Caki2 (cell line): Measurements from ENCODE around the gene ELOB. TPM values are rescaled to one million over a fixed set of nuclear protein-coding genes. Genes with fewer than 3 reads are reported as not detected.

Experiments used
- DNase-seq: peaks from one replicate; pipeline ENCODE4 v3.0.0-alpha.2; 2015; ENCODE audit warnings: low read depth
- in situ Hi-C: cut with HindIII; loops from 2 replicates; pipeline ENCODE4 v1.10.0; 2016; ENCODE audit warnings: low sequenced_read_pairs, low pct_unique_long_range_greater_than_20kb, mixed read lengths
- total RNA-seq: library from RNA; depleted of rRNA; stranded (reverse); fragments of >200 nt; shearing (Covaris generic); gene quantifications from 2 replicates; pipeline ENCODE4 v1.2.3, GENCODE V29; 2014; ENCODE audit warnings: low replicate concordance

The ELOB gene
- total RNA-seq, 1 experiment from 2014 or later: 473 TPM

DNA sequence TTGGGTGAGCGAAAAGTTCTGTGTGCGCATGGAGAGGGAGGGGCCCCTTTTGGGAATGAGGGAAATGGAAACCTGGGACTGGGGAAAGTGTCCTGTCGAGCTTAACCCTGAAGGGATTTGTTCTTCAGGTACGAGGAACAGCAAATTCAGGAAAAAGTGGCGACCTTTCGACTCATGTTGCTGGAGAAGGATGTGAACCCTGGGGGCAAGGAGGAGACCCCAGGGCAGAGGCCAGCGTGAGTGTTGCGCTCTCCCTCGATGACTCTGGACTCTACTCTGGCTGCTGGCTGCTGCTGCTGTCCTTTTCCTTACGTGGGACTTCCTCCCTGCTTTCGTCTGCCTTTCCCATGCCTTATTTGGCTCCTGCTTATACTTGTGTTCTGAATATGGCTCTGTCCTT lies 19.7 kb downstream of the ELOB start:
- DNase-seq: no peak
- in situ Hi-C loops: no loop called here

DNA sequence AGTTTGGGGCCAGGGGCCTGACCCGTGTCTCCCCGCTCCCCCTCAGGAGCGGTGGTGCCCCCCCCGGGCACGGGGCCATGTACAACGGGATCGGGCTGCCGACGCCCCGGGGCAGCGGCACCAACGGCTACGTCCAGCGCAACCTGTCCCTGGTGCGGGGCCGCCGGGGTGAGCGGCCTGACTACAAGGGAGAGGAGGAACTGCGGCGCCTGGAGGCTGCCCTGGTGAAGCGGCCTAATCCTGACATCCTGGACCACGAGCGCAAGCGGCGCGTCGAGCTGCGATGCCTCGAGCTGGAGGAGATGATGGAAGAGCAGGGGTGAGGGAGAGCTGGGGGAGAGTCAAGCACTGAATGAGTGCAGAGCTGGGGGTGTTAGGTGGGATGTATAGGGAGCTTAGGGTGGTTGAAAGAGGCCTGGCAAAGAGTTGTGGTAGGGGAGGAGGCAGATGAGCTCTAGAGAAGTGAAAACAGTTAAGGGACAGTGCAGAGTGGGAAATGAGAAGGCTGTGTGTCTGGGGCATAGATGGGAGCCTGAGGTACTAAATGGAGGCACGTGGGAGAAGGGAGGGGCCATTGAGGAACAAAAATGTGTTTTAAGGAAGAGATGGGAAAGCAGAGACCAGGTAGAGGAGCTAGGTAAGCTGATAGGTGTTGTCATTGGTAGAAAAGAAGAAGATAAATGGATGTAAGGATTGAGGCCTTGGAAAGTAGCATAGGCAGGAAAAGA lies 20.6 kb downstream of the ELOB start:
- in situ Hi-C loops: no loop called here
- DNase-seq: no peak

GRCh38 chr16:2755158-2755557 lies 21.9 kb downstream of the ELOB start:
- in situ Hi-C loops: no loop called here
- no peak for DNase-seq

- in situ Hi-C loops: no loop called here
Measured at GRCh38 chr16:2753733-2754020, 23.4 kb downstream of the ELOB start.

GRCh38 chr16:2752850-2753732 lies 24.0 kb downstream of the ELOB start:
- DNase-seq: no peak
- in situ Hi-C loops: no loop called here

More at GRCh38 chr16:2753733-2754020, 23.4 kb downstream of the ELOB start:
- no peak for DNase-seq

DNA sequence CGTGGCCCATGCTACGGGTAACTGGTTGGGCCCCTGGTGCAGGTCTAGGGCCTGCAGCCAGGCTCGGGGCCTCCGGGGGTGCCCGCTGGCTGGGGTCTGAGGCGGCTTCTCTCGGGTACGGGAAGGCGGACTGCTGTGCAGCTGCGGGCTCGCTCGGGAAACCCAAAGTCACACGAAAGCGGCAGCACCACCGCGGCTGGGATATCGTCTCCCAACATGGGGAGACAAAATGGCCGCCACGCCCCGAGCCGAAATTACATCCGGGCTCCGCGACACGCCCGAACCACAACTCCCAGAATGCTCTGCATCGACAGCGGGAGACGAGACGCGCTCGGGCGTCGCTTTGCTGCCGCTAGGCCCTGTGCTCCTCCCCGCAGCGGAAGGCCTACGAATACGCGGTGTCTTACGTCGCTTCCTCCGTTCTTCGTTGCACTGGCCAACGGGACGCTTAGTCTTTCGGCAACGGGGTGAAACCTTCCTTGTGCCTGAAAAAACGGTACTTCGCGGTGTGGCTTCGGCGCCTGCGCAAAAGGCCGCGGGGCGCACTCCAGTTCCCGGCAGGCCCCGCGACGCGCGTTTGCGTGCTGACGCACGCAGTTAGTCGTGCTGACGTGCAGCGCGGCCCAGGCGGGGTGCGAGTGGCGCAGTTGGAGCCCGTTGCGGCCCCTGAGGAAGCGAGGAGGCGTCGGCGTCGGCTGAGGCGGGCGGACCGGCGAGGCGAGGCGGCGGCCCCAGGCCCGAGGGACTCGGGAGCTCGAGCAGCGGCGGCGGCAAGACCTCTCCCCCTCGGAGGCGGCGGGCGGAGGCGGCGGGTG lies 24.8 kb downstream of the ELOB start, which contains the start of gene SRRM2:
TSS of gene SRRM2 (plus strand) at position 604 of the 815 bp plus-strand sequence. CDS start 3,727 bp downstream, outside the sequence.
- peak; percentile 99 for DNase-seq
- in situ Hi-C loops: no loop called here

GRCh38 chr16:2751577-2752034 lies 25.5 kb downstream of the ELOB start:
- in situ Hi-C loops: no loop called here
- no peak for DNase-seq

- DNase-seq: no peak
- in situ Hi-C loops: no loop called here
Measured at GRCh38 chr16:2749936-2750335, 27.1 kb downstream of the ELOB start.

DNA sequence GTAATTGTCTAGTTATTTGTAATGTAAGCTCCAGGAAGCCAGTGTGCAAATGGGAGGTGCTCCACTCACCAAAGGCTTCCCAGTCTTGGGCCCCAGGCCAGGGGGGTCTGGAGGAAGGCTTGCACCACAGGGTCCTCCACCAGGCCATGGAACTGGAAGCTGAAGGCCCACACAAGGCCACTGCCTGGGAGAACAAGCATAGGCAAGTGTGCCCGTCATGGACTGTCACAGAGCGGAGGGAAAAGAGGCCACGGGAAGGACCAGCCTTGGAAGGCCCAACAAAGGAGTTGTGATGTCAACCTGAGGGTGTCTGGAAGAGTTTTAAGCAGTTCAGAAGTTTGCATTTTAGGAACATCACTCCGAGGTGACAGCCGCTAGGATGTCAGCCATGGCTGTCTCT lies 27.6 kb downstream of the ELOB start:
- no peak for DNase-seq
- in situ Hi-C loops: no loop called here

GRCh38 chr16:2748757-2749455 lies 28.2 kb downstream of the ELOB start:
- in situ Hi-C loops: no loop called here
- no peak for DNase-seq

DNA sequence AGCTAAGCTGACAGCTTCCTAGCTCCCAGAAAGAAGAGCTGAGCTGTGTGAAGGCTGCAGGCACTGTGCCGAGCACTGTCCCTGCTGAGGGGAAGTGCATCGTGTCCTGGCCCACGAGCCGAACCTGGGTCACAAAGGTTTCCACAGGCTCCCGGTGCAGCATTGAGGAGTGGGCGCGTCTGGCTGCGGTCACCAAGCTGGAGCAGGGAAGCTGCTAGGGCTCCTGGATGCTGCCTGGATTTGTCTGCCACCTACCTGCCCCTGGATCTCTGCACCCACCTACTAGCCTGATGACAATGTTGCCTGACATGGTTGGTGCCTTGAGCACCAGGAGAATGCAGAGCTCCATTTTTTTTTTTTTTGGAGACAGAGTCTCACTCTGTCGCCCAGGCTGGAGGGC lies 31.1 kb downstream of the ELOB start:
- in situ Hi-C loops: no loop called here
- DNase-seq: no peak

GRCh38 chr16:2745116-2745890 lies 31.8 kb downstream of the ELOB start:
- in situ Hi-C loops: no loop called here
- no peak for DNase-seq

DNA sequence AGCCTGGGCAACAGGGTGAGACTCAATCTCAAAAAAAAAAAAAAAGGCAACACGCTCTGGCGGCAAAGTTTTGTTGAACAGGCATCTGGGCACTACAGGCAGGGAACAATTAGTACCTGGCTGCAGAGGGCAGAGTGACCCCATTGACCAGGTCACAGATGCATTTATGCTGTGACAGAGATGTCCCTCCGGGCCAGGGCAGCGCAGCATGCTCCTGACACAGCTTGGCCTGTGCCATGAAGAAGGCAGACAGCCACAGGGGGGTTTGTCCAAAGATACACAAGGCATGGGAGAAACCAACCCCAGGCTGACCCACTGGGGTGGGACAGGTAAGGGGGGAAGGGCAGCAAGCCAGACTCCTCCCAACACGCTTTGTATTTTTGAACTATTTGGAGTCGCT lies 32.4 kb downstream of the ELOB start:
- no peak for DNase-seq

DNA sequence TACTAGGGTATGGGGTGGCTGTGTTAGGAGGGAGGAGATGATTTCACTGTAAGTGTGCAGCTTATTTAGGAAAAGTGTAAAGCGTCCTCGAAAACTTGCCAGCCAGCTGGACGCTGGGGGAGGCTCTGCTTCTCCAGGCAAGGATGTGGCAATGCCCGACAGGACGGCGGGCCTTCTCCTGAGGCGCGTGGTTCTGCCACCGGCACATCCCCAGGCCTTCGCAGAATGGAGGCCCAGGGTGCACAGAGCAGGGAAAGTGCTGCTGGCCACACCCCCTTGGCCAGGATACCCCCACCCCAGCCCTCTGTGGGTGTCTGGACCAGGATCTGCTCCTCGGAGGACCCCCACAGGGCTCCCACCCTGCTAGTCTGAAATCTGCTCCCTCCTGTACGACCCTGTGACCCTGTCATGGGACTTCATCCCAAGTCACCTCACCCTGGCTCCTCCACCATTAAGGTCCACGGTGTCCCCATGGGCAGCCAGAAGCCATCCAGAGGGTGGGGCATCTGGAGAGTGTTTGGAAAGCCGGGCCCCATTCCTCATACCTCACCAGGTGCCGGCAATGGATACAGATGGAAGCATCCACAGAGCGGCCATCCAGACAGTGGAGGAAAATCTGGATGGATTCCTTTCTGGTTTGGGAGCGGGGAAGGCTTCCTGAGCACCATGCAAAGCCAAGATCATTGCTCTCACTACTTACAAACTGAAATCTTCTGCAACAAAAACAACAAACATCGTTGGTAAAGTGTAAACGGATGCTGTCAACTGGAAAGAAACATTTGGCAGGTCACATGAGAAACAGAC lies 33.9 kb downstream of the ELOB start:
- no peak for DNase-seq

More for the DNA sequence above, 32.4 kb downstream of the ELOB start:
- in situ Hi-C loops: no loop called here

DNA sequence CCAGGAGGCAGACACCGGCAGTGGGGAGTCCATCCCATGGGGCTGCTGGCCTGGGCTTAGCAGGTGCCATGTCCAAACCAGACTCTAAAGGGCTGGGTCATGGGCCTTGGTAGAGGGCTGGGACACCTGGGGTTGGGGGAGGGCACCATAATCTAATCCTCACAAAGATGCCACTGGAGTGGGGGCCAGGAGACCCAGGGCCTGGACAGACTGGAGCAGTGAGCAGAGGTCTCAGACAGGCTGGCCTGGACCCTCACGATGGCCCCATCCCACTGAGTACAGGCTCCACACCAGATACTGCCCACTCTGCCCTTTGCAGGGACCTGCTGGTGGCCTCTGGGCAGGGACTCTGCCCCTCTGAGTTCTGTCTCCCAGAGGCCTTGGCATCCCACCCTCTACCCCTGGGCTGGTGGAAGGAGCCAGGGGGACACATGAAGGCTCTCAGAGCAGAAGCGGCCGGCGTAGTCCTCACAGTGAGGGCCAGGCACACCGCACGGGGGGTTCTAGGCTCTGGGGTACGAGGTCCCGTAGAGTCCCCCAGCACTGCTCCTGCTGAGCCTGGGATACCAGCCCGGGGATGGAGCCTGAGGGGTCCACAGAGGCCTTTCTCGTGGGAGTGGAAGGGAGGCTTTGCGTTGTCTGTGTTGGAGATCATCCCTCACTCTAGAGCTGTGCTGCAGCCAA lies 34.6 kb downstream of the ELOB start:
- no peak for DNase-seq
- in situ Hi-C loops: no loop called here

More for the DNA sequence above, 33.9 kb downstream of the ELOB start:
- in situ Hi-C loops: no loop called here

DNA sequence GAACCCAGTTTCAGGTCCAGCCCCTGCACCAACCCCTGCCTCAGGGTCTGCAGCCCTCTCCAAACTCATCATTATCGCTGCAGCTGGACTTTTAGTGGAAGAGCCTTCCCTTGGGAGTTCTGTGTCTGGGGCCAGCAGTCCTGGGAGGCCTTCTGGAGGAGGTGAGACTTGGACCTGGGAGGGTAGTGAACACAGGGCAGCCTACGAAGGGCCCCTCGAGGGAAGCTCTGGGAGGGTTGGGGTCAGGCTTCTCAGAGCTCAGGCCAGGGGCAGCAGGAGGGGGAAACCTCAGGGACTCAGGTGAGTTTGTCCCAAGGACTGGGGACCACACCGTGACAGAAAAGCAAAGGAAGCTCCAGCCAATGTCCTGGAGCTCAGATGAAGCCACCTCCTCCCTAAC lies 35.9 kb downstream of the ELOB start:
- in situ Hi-C loops: no loop called here
- DNase-seq: no peak
